Transverse colon (tissue), 4 donors: Measurements from ENCODE around the gene PODN.

Experiments used
- EP300 ChIP-seq: sonication (generic); formaldehyde crosslinking; IDR thresholded peaks from one replicate; pipeline ENCODE4 v1.6.1; 2017; ENCODE audit warnings: antibody characterized with exemption, low read depth
- POLR2A ChIP-seq: fragments of 450-650 bp; IDR thresholded peaks from one replicate; pipeline ENCODE4 v1.6.1; 2016; ENCODE audit warnings: antibody characterized with exemption, mild to moderate bottlenecking, moderate library complexity
- POLR2AphosphoS5 ChIP-seq, 3 donors: sonication (generic); formaldehyde crosslinking; IDR thresholded peaks; one replicate each; pipeline ENCODE4 v1.6.1; 2016; ENCODE audit warnings: antibody characterized with exemption in 3 of 3
- TF ChIP-seq, protein P1 (sequence below), 5 experiments: fragments of 200-600 bp in 3 of 5; fragments of 450-650 bp in 2 of 5; sonication (generic) in 3 of 5; IDR thresholded peaks; 1 replicate in 2 of 5; 2 replicates in 3 of 5; pipeline ENCODE4 v1.5.1; 2016 to 2017; ENCODE audit warnings: antibody characterized with exemption in 5 of 5, inconsistent platforms in 3 of 5, mild to moderate bottlenecking in 2 of 5, moderate library complexity in 1 of 5

DNA sequence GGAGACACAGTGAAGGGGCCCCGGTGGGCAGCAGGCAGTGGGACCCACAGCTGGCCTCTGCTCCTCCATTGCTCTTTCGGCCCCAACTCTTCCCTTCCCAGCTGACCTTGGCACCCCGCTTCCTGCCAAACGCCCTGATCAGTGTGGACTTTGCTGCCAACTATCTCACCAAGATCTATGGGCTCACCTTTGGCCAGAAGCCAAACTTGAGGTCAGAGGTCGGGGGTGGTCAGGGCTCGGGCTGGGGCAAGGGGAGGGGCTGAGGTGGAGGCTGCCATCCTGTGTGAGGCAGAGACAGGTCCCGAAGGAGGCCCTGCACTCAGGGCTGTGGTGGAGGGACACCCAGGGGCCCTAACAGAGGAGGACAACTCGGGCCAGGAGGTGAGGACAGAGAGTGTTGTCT lies 13.7 kb downstream of the PODN start:
- TF ChIP-seq, protein P1, sequence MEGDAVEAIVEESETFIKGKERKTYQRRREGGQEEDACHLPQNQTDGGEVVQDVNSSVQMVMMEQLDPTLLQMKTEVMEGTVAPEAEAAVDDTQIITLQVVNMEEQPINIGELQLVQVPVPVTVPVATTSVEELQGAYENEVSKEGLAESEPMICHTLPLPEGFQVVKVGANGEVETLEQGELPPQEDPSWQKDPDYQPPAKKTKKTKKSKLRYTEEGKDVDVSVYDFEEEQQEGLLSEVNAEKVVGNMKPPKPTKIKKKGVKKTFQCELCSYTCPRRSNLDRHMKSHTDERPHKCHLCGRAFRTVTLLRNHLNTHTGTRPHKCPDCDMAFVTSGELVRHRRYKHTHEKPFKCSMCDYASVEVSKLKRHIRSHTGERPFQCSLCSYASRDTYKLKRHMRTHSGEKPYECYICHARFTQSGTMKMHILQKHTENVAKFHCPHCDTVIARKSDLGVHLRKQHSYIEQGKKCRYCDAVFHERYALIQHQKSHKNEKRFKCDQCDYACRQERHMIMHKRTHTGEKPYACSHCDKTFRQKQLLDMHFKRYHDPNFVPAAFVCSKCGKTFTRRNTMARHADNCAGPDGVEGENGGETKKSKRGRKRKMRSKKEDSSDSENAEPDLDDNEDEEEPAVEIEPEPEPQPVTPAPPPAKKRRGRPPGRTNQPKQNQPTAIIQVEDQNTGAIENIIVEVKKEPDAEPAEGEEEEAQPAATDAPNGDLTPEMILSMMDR (IDR thresholded peaks at IDR 0.05), result no peak
- no peak for TF ChIP-seq EP300
- no peak for TF ChIP-seq POLR2A
- no peak for TF ChIP-seq POLR2AphosphoS5 (IDR thresholded peaks at IDR 0.05)
